GM19238 (cell line): ENCODE results near the gene SMC5.
"Not testable (repeated sequence)": the region's sequence is repeated elsewhere in the genome, so short reads cannot be mapped to it uniquely, and the experiment has no call there.

Experiments used
- DNase-seq: peaks from one replicate; pipeline ENCODE4 v3.0.0; 2011; ENCODE audit warnings: low spot score; ENCODE audit not compliant: insufficient read length

Gene SMC5

DNA sequence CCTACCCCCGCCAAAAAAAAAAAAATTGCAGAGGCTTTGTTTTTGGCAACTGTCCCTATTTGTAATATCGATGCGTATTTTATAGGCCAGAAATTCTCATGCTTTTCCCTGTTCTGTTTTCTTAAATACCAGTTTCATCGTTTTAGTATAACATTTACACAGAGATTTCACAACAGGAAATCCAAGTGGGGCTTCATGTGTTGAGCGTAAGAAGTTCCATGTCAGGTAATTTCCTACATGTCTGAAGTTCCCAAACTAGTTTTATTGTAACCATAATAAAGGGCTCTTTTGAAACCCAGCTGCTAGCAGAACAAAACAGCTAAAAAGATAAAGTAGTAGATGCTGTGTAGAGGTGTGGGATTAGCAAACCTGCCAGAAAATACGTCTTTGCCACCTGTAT lies 4.2 kb downstream of the SMC5 start:
- DNase-seq, result no peak

DNA sequence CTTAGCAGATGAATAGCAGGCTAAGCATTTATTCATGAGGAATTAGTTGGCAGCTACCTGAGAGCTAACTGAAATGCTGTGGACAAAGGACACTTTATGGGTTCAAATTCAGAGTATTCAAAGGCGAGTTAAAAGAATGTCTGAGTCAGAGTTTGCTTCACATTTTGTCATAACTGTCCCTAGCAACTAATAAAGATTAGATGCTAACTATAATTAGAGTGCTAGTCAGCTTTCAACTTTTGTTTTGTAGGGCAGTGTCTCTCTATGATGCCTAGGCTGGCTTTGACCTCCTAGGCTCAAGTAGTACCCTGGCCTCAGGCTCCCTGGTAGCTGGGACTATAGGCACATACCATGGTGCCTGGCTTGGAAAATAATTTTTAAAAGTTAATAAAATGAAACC lies 4.6 kb downstream of the SMC5 start:
- DNase-seq, result no peak

DNA sequence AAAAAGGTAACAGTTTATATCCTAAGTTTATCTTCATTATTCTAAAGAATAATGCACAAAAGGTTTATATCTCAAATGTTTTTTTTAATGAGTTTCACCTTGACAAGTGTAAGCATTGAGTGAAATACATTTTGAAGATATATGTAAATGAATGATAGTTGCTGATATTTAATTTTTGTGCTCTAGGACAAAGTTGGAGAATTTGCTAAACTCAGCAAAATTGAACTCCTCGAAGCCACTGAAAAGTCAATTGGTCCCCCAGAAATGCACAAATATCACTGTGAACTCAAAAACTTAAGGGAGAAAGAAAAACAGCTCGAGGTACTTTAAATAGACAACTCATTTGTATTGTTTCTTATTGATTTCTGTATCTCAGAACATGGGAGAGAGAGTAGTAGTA lies 19.5 kb downstream of the SMC5 start:
- no peak for DNase-seq

- no peak for DNase-seq
Measured at GRCh38 chr9:70283848-70284247, 25.1 kb downstream of the SMC5 start.

DNA sequence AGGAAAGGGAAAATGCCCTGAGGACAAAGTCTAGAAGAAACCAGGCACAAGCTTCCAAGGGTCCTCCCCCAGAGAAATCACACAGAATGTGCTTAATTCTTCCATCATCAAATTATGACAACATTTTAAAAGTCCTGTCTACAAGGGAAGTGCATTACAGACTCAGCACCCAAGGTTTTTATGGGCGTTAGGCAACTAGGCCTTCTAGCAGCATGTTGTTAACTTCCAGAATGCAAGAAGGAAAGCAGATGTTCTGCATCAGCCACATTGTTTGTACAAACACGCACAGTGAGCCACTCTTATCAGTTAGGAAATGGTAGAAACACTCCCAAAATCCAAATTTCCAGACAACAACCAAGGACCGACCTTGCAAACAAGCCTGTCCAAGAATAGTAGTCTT lies 26.5 kb downstream of the SMC5 start:
- no peak for DNase-seq

- no peak for DNase-seq
Measured at GRCh38 chr9:70285981-70286598, 27.3 kb downstream of the SMC5 start.

- no peak for DNase-seq
Measured at GRCh38 chr9:70290626-70291025, 31.8 kb downstream of the SMC5 start.

DNA sequence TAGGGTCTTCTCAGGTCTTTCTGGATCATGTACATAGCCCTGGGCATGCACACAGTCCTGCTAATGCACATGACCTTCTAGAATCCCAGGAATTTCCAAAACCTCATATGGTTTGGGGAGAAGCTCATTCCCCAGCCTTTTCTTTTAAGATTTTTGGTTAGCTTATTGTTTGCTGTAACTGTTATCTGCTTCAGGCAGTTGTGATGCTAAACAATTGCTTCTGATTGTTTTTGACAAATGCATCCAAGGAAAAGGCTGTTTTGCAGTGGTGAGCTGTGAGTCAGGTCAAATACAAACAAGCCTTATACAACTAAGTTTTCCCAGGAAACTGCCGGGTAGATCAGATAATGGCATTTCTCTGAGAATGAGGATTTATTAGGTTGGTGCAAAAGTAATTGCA lies 32.7 kb downstream of the SMC5 start:
- DNase-seq, result no peak

DNA sequence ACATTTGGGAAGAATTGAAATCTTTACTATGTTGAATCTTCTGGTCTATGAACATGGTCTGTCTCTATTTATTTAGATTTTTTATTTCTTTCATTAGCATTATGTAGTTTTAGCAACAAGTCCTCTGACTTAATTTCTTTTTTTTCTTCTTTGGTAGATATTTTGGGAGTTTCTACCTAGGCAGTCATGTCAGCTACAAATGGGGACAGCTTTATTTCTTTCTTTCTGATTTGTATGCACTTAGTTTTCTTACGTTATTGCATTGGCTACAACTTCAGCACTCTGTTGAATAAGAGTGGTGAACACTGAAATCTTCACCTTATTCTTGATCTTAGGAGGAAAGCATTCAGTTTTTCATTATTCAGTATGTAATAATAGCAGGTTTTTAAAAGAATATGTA lies 33.5 kb downstream of the SMC5 start:
- DNase-seq, result no peak

DNA sequence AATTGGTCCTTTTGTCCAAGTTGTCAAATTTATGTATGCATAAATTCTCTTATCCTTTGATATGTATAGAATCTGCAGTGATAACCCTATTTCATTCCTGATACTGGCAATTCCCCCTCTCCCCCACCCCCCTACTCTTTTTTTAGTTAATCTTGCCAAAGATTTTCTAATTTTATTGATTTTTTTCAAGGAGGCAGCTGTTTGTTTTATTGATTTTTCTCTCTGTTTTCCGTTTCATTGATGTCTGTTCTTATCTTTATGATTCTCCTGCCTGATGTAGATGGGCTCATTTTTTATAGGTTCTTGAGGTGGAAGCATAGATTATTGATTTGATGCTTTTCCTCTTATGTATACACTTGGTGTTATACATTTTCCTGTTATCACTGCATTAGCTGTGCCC lies 34.4 kb downstream of the SMC5 start:
- DNase-seq, result no peak

- no peak for DNase-seq
Measured at GRCh38 chr9:70297141-70297540, 38.4 kb downstream of the SMC5 start.

- DNase-seq, result no peak
Measured at GRCh38 chr9:70298245-70298771, 39.5 kb downstream of the SMC5 start.

- DNase-seq, result no peak
Measured at GRCh38 chr9:70303268-70303667, 44.5 kb downstream of the SMC5 start.

GRCh38 chr9:70304810-70305209 lies 46.0 kb downstream of the SMC5 start:
- no peak for DNase-seq

DNA sequence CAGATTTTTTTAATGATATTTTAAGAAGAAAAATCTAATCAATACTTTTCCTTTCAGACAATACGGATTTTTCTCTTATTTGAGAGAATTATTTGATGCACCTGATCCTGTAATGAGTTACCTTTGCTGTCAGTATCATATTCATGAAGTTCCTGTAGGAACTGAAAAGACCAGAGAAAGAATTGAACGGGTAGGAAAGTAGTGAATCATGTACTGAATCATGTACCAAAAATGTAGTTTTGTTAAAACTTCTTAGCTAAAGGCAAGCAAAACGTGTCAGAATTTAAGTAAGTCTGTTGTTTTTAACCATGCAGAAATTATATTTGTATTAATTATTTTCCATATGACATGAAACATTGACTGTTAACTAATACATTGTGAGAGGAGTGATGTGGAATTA lies 56.6 kb downstream of the SMC5 start:
- no peak for DNase-seq

DNA sequence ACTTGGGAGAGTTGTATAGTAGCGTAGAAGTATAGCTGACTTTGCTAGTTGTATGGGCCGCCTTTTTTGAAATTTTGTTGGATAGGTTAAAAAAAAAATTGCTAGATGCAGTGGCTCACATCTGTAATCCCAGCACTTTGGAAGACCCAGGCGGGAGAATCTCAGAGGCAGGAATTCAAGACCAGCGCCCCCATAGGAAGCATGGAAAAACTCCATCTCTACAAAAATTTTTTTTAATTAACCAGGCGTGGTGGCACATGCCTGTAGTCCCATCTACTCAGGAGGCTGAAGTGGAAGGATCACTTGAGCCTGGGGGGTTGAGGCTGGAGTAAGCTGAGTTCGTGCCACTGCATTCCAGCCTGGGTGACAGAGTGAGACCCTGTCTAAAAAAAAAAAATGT lies 59.2 kb downstream of the SMC5 start:
- DNase-seq, result no peak

GRCh38 chr9:70322096-70322495 lies 63.3 kb downstream of the SMC5 start:
- no peak for DNase-seq

- no peak for DNase-seq
Measured at GRCh38 chr9:70324963-70325362, 66.2 kb downstream of the SMC5 start.

DNA sequence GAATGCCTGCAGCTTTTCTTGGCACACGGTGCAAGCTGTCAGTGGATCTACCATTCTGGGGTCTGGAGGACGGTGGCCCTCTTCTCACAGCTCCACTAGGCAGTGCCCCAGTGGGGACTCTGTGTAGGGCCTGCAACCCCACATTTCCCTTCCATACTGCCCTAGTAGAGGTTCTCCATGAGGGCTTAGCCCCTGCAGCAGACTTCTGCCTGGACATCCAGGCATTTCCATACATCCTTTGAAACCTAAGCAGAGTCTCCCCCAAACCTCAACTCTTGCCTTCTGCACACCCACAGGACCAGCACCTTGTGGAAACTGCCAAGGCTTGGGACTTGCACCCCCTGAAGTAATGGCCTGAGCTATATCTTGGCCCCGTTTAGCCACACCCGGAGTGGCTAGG lies 69.8 kb downstream of the SMC5 start:
- not testable (repeated sequence) for DNase-seq

GRCh38 chr9:70340572-70340971 lies 81.8 kb downstream of the SMC5 start:
- DNase-seq, result no peak

GRCh38 chr9:70347046-70347445 lies 88.3 kb downstream of the SMC5 start:
- no peak for DNase-seq

GRCh38 chr9:70352356-70352755 lies 93.6 kb downstream of the SMC5 start:
- no peak for DNase-seq

GRCh38 chr9:70352802-70353201 lies 94.0 kb downstream of the SMC5 start:
- no peak for DNase-seq

DNA sequence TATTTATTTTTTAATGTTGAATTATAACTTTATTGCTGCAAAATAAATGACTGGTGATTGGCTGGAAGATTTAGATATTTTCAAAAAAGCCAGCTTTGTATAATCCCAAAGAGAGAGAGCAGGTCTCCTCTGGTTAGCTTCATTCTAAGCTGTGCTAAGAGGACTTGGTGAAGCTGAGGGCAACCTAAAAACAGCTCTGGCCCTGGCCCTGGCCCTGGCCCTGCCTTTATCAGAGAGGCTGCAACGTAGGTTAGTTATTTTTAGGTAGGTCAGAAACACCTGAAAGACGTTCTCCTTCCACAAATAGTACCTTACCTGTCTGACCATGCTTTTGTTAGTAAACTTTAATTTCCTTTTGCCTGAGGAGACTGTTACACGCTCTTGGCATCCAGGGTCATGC lies 97.0 kb downstream of the SMC5 start:
- DNase-seq, result no peak
